ENCODE data around the gene BROX.

The BROX gene

DNA sequence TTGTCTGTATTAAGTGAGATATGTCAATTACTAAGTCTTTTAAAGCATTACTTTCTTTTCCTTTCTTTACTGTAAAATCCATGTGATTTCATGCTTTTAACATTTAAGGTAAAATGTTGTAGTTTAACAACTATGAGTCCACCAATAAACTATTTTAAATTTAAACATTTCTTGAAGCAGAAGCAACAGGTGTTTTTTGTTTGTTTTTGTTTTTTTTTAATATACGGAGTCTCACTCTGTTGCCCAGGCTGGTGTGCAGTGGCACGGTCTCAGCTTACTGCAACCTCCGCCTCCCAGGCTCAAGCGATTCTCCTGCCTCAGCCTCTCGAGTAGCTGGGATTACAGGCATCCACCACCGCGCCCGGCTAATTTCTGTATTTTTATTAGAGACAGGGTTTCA, 15.6 kb upstream of the BROX start:
- DNase-seq (no peak), ATAC-seq (ENCODE audit: insufficient read depth, low read depth) (no peak)
- H4K20me1 ChIP-seq (ENCODE audit: insufficient read depth, low read length), result peaks cover 3% of the 10 kb centered on the region; the same call in 1 of the 2 replicates
- no peak overlapping the region for H3K9ac ChIP-seq (ENCODE audit: low read depth, low read length)
- no peak overlapping the region for H2AFZ ChIP-seq (ENCODE audit: low read depth, low read length)
- H3K27me3 ChIP-seq (ENCODE audit: insufficient read depth, low read length, poor library complexity), result no peaks in the 10 kb centered on the region
- H3K4me3 ChIP-seq (ENCODE audit: low read depth in 1 of 2, low read length in 2 of 2), result no peak overlapping the region
- no peaks in the 10 kb centered on the region for H3K9me3 ChIP-seq (ENCODE audit: insufficient read depth, low read length, severe bottlenecking)
- TF ChIP-seq, protein P1, sequence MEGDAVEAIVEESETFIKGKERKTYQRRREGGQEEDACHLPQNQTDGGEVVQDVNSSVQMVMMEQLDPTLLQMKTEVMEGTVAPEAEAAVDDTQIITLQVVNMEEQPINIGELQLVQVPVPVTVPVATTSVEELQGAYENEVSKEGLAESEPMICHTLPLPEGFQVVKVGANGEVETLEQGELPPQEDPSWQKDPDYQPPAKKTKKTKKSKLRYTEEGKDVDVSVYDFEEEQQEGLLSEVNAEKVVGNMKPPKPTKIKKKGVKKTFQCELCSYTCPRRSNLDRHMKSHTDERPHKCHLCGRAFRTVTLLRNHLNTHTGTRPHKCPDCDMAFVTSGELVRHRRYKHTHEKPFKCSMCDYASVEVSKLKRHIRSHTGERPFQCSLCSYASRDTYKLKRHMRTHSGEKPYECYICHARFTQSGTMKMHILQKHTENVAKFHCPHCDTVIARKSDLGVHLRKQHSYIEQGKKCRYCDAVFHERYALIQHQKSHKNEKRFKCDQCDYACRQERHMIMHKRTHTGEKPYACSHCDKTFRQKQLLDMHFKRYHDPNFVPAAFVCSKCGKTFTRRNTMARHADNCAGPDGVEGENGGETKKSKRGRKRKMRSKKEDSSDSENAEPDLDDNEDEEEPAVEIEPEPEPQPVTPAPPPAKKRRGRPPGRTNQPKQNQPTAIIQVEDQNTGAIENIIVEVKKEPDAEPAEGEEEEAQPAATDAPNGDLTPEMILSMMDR (IDR thresholded peaks at IDR 0.05; ENCODE audit: borderline replicate concordance, extremely low read depth, low read length, poor library complexity, severe bottlenecking), result no peak
- TF ChIP-seq EZH2 (IDR thresholded peaks at IDR 0.05; ENCODE audit: borderline replicate concordance, low read depth, low read length, severe bottlenecking), result no peak
- H3K79me2 ChIP-seq (ENCODE audit: insufficient read depth, low read length), result peaks cover 19% of the 10 kb centered on the region
- H3K27ac ChIP-seq (ENCODE audit: low read length), result no peak overlapping the region
- H3K4me2 ChIP-seq (ENCODE audit: insufficient read depth, low read length), result no peak overlapping the region
- no peaks in the 10 kb centered on the region for H3K4me1 ChIP-seq (ENCODE audit: insufficient read depth, low read length)
- peaks cover 20% of the 10 kb centered on the region for H3K36me3 ChIP-seq (ENCODE audit: insufficient read depth, low read length)

DNA sequence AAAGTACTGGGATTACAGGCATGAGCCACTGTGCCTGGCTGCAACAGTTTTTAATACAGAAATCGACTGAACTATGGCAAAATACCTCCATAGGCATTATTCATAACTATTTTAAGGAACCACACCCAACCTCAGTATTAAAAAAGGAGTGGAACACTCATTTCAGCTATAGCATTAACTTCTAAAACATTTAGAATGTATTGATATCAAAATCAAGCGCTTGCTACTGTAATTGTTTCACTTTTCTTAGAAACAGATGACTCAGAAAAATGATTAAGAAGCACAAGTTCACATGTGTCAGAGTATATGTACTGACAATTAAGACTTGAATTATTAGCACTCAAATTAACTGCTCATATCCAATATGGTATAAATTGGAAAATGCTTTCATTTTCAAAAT, 15.2 kb upstream of the BROX start:
- H3K4me2 ChIP-seq (ENCODE audit: insufficient read depth, low read length), result no peak overlapping the region
- peaks cover under 1% of the 10 kb centered on the region; the same call in 1 of the 2 replicates for H4K20me1 ChIP-seq (ENCODE audit: insufficient read depth, low read length)
- ATAC-seq (ENCODE audit: insufficient read depth, low read depth) (no peak), DNase-seq (no peak)
- no peaks in the 10 kb centered on the region for H3K4me1 ChIP-seq (ENCODE audit: insufficient read depth, low read length)
- no peak overlapping the region for H3K9ac ChIP-seq (ENCODE audit: low read depth, low read length)
- H2AFZ ChIP-seq (ENCODE audit: low read depth, low read length), result no peak overlapping the region
- H3K4me3 ChIP-seq (ENCODE audit: low read depth in 1 of 2, low read length in 2 of 2), result no peak overlapping the region
- peaks cover 20% of the 10 kb centered on the region for H3K36me3 ChIP-seq (ENCODE audit: insufficient read depth, low read length)
- H3K79me2 ChIP-seq (ENCODE audit: insufficient read depth, low read length), result peaks cover 19% of the 10 kb centered on the region
- H3K27ac ChIP-seq (ENCODE audit: low read length), result no peak overlapping the region
- H3K9me3 ChIP-seq (ENCODE audit: insufficient read depth, low read length, severe bottlenecking), result no peaks in the 10 kb centered on the region
- TF ChIP-seq, protein P1 (IDR thresholded peaks at IDR 0.05; ENCODE audit: borderline replicate concordance, extremely low read depth, low read length, poor library complexity, severe bottlenecking), result no peak
- no peak for TF ChIP-seq EZH2 (IDR thresholded peaks at IDR 0.05; ENCODE audit: borderline replicate concordance, low read depth, low read length, severe bottlenecking)
- H3K27me3 ChIP-seq (ENCODE audit: insufficient read depth, low read length, poor library complexity), result no peaks in the 10 kb centered on the region

DNA sequence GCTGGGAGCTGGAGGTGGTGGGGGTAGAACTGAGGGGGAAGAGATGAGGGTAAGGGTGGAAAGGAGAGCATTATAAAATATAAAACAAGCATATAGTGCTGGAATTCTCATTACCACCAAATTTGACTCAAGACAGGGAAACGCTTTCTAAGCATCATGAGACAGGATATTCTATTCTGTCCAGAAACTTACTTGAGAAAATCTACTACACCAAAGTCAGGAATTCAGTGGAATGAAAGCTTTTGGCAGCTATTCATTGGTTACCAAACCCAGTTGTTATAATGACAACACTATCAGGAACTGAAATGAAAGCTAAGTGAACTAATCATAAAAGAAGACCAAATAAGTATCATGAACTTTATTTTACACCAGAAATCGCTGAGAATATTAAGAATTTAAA, 14.5 kb upstream of the BROX start:
- DNase-seq (no peak), ATAC-seq (ENCODE audit: insufficient read depth, low read depth) (no peak)
- Histone ChIP-seq H3K36me3 (ENCODE audit: insufficient read depth, low read length) (peaks cover 26% of the 10 kb centered on the region), H3K27me3 (ENCODE audit: insufficient read depth, low read length, poor library complexity) (no peaks in the 10 kb centered on the region), H3K4me3 (ENCODE audit: low read depth in 1 of 2, low read length in 2 of 2) (no peak overlapping the region), H3K9me3 (ENCODE audit: insufficient read depth, low read length, severe bottlenecking) (no peaks in the 10 kb centered on the region), H2AFZ (ENCODE audit: low read depth, low read length) (no peak overlapping the region), H3K9ac (ENCODE audit: low read depth, low read length) (no peak overlapping the region), H3K79me2 (ENCODE audit: insufficient read depth, low read length) (peaks cover 23% of the 10 kb centered on the region), H4K20me1 (ENCODE audit: insufficient read depth, low read length) (no peaks in the 10 kb centered on the region), H3K4me2 (ENCODE audit: insufficient read depth, low read length) (no peak overlapping the region), H3K4me1 (ENCODE audit: insufficient read depth, low read length) (no peaks in the 10 kb centered on the region), H3K27ac (ENCODE audit: low read length) (no peak overlapping the region)
- TF ChIP-seq EZH2 (IDR thresholded peaks at IDR 0.05; ENCODE audit: borderline replicate concordance, low read depth, low read length, severe bottlenecking), result no peak
- TF ChIP-seq, protein P1 (IDR thresholded peaks at IDR 0.05; ENCODE audit: borderline replicate concordance, extremely low read depth, low read length, poor library complexity, severe bottlenecking), result no peak

DNA sequence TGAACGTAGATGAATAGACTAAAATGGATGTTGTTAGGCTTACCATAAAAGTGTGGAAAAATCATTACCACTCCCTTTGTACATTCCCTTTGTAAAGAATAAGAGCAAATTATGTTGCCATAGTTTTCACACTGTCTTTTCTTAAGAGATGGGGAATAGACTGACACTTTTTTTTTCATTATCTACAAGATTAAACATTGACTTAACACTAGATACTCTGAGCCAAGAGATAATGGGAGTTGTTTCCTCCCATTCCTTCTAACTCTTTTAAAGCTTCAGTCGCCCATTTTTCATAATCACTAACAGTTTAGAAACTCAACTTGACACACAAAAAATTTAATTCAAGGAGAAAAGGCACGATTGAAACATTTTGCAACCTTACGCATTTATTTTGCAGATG, 10.2 kb upstream of the BROX start:
- Histone ChIP-seq H3K9me3 (ENCODE audit: insufficient read depth, low read length, severe bottlenecking) (no peaks in the 10 kb centered on the region), H4K20me1 (ENCODE audit: insufficient read depth, low read length) (no peaks in the 10 kb centered on the region; the same call in 1 of the 2 replicates), H3K36me3 (ENCODE audit: insufficient read depth, low read length) (peaks cover 28% of the 10 kb centered on the region), H3K9ac (ENCODE audit: low read depth, low read length) (no peak overlapping the region), H3K79me2 (ENCODE audit: insufficient read depth, low read length) (peaks cover 52% of the 10 kb centered on the region), H2AFZ (ENCODE audit: low read depth, low read length) (no peak overlapping the region), H3K4me1 (ENCODE audit: insufficient read depth, low read length) (no peaks in the 10 kb centered on the region), H3K27me3 (ENCODE audit: insufficient read depth, low read length, poor library complexity) (no peaks in the 10 kb centered on the region), H3K4me3 (ENCODE audit: low read depth in 1 of 2, low read length in 2 of 2) (no peak overlapping the region), H3K4me2 (ENCODE audit: insufficient read depth, low read length) (no peak overlapping the region), H3K27ac (ENCODE audit: low read length) (no peak overlapping the region)
- ATAC-seq (ENCODE audit: insufficient read depth, low read depth), result no peak
- no peak for DNase-seq
- TF ChIP-seq EZH2 (IDR thresholded peaks at IDR 0.05; ENCODE audit: borderline replicate concordance, low read depth, low read length, severe bottlenecking), result no peak
- TF ChIP-seq, protein P1 (IDR thresholded peaks at IDR 0.05; ENCODE audit: borderline replicate concordance, extremely low read depth, low read length, poor library complexity, severe bottlenecking), result no peak

Data from DND-41 (cell line).